ENCODE measurements around the gene PARG.
"Not testable (repeated sequence)": the region's sequence is repeated elsewhere in the genome, so short reads cannot be mapped to it uniquely, and the experiment has no call there.

PARG gene

DNA sequence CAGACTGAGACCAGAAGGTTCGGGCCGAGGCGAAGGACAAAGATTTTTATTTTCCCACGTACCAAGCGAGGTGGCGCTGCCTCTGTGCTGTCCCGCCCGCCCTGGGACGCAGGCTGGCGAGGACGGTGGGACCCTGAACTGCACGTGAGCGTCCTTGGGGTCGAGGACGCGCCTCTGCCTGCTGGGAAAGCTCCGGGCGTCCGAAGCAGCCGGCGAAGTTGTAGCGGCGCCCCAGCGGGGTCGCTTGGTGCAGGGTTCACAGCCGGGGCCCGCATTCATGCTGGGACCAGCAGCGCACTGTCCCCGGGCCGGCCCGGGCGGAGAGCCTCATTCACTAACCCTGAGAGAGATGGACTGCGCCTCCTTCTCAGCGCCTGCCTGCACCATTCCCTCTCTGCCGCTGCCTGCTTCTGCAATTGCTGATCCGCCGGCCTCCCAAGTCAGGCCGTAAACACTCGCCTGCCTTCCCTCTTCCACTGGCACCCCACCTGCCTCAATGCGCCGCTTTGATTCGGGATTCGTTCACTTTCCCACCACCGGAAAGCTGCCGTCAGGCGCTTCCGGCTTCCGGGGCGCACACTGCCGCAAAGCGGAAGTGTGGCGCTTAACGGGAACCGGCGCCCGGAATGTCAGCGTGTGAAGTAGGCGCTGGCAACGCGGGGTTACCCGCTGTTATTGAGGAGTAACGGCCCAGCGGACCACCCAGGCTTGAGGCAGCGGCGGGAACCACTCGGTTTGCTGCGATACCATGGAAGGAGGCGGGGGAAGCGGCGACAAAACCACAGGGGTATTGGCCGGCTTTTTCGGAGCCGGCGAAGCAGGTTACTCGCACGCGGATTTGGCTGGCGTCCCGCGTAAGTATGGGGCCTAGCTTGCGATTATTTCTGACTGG, at the start of gene PARG, which contains the start of gene TIMM23B:
PARG (minus strand) TSS at position 581 of the 892 bp plus-strand sequence; CDS start at position 279, 302 bp downstream.
TIMM23B (plus strand) TSS at position 607 of the 892 bp plus-strand sequence; CDS start at position 749, 142 bp downstream.
- DNase-seq, result peak; percentile 71 to 85 (median 76)

DNA sequence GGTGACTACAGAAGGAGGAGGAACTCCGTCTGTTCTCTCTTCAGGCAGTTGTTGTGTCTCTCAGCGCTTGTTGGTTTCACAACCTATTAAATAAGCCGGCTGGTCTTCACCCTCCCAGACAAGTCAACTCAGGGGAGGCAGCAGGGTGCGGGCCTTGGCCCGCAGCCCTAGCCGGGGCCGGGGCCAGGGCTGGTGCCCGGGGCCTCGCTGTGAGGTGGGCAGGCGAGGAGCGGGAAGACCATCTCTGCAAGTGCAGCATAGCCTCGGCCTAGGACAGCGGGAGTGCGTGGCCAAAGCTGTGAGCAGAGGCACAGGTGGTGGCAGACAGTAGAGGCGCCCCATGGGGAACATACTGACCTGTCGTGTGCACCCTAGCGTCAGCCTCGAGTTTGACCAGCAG, 46.5 kb upstream of the PARG start, which contains the start of gene AGAP6:
AGAP6 (plus strand) TSS at position 31 of the 400 bp plus-strand sequence; CDS start at position 341, 310 bp downstream.
- not testable (repeated sequence) for DNase-seq

DNA sequence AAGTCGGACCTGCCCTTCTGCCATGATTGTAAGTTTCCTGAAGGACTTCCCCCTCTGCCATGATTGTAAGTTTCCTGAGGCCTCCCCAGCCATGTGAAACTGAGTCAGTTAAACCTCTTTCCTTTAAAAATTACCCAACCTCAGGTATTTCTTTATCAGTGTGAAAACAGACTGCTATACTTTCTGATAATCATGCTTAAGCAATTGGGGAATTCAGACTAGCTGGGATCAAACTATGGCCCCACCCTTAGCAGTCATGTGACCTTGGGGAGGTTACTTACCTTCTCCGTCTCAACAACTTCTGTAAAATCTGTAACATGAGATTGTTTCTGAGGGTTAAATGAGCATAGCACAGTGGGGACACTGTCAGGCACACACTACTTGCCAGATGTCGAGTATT, 45.4 kb upstream of the PARG start:
- DNase-seq, result not testable (repeated sequence)

DNA sequence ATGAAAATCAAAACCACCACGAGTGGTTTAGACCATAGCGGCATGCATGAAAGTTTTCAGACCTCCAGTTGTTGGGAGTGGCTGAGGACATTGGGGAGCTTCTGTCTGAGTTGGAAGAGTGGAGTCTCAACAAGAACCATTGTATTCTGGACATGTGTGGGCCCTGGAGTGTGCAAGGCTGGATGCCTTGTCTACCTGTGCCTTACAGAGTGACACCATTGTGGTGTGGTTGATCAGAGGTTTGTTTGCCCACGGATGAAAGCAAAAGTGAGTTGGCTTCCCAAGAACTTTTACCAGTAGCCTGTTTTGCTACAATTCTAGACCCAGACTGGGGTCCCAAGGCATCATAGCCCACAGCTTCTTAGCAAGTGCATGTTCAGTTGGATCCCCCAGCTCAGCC, 35.9 kb upstream of the PARG start:
- DNase-seq, result not testable (repeated sequence)

DNA sequence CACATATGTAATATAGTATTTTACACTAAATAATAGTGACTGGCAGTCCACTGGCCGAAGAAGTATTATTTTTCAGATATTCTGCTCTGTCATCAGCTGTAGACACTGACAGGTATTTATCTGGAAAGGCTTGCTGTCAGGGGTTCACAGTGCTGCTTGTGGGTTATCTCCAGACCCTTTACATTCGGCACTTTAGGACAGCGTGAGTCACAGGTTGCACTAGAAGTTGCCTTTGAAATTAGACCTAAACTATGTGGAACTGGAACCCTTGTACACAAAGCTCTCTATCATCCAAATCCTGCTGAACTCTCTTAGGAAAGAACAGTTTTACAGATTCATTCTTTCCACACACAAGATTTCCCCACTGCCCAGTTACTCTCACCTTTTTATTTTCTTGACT, 30.3 kb upstream of the PARG start:
- DNase-seq, result not testable (repeated sequence)

DNA sequence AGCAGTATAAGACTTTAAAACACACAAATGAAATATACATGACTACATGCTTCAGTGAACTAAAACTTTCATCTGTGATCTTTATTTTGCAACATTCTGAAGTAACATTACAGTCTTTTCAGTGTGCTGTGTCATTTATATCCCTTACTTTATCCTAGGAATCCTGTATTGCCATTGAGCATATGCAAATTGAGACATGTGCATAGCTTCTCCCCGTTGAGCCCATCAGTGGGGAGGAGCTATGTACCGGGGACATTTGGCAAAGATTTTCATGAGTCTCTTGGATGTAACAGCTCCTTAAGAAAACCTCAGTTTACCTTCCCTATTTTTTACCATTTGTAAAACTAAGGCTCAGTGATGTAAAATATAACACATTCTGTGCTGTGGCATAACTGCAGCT, 29.6 kb upstream of the PARG start:
- not testable (repeated sequence) for DNase-seq

DNA sequence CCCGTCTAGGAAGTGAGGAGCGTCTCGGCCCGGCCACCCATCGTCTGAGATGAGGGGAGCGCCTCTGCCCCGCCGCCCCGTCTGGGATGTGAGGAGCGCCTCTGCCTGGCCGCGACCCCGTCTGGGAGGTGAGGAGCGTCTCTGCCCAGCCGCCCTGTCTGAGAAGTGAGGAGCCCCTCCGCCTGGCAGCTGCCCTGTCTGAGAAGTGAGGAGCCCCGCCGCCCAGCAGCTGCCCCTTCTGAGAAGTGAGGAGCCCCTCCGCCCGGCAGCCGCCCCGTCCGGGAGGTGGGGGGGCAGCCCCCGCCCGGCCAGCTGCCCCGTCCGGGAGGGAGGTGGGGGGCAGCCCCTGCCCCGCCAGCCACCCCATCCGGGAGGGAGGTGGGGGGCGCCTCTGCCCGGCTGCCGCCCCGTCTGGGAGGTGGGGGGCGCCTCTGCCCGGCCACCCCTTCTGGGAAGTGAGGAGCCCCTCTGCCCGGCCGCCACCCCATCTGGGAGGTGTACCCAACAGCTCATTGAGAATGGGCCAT, 28.6 kb upstream of the PARG start:
- DNase-seq, result not testable (repeated sequence)

DNA sequence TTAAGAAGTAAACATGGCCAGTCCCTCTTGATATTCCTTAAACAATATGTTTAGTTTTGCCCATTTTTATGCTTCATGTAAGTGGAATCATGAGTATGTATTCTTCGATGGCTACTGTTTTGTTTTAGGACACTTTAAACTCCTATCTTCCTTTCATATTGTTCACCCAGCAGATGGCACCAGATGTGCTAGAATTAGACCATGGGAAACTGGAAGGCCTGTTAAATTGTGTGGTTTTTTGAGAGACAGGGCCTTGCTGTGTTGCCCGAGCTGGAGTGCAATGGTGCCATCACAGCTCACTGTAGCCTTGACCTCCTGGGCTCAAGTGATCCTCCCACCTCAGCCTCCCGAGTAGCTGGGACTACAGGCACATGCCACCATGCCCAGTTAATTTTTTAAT, 11.3 kb upstream of the PARG start:
- DNase-seq, result not testable (repeated sequence)

DNA sequence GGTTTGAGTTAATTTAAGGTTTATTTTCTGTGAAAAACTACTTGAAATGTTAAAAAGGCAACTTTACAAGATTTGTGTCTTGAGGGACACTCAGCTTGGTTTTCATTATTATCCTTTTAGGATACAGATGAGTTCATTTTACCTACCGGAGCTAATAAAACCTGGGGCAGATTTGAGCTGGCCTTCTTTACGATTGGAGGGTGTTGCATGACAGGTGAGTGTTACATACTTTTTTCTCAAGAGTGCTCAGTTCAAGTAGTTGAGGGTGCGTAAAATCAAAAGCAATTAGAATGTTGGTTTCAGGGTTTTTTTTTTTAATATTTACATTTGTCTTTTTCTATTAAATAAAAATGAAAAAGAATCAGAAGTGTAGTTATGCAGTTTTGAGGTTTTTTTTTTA, 10.2 kb upstream of the PARG start:
- DNase-seq, result not testable (repeated sequence)

DNA sequence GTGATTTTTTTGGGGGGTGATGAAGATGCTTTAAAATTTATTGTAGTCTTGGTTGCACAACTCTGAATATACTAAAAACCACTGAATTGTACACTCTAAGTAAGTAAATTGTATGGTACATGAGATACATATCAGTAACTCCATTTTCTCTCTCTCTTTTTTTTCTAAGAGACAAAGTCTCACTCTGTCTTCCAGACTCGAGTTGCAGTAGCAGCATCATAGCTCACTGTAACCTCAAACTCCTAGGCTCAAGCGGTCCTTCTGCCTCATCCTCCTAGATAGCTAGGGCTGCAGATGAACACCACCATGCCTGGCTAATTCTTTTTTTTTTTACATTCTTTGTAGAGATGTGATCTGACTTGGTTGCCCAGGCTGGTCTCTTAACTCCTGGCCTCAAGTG, 6.9 kb upstream of the PARG start:
- DNase-seq, result not testable (repeated sequence)

DNA sequence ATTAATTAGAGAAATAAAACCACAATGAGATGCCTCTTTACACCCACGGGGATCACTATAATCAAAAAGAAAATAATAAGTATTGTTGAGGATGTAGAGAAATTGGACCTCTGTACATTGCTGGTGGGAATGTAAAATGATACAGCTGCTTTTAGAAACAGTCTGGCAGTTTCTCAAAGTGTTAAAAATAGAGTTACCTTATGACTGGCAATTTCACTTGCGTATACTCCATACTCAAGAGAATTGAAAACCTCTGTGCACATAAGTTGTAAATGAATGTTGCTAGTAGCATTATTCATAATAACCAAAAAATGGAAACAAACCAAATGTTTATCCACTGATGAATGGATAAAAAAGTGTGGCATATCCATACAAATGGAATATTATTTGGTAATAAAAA, 6.3 kb upstream of the PARG start:
- DNase-seq, result not testable (repeated sequence)

DNA sequence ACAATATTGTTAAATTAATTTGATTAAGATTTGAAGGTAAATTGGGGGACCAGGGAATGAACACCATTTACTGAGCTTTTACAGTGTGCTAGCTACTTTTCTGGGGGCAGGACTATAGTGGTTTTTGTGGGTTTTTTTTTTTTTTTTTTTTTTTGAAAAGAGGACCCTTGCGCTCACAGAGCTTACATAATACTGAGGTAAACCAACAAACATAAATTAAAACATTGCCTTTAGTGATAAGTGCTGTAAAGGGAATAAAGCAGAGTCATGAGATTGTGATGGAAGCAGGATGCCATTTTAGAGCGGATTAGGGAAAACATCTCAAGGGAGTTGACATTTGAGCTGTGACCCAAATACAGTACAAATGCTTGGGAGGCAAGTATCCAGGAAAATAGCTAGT, 1.8 kb upstream of the PARG start:
- not testable (repeated sequence) for DNase-seq

DNA sequence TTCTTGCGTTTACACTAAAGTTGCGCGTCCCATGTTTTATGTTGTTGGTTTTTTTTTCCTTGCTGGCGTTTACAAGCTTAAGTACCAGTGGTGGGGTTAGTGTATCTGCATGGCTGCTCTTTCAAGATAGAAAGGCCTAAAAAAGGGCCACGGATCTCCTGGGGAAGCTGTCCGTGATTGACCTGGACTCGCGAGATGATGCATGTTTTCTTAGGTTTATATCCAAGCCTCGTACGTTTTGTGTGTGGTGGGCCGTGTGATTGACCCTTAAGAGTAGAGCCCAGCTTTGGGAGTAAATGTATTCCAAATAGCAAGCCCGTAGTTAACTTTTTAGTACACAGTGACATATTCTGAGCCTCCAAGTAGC, 495 bp upstream of the PARG start:
- DNase-seq, result not testable (repeated sequence)

DNA sequence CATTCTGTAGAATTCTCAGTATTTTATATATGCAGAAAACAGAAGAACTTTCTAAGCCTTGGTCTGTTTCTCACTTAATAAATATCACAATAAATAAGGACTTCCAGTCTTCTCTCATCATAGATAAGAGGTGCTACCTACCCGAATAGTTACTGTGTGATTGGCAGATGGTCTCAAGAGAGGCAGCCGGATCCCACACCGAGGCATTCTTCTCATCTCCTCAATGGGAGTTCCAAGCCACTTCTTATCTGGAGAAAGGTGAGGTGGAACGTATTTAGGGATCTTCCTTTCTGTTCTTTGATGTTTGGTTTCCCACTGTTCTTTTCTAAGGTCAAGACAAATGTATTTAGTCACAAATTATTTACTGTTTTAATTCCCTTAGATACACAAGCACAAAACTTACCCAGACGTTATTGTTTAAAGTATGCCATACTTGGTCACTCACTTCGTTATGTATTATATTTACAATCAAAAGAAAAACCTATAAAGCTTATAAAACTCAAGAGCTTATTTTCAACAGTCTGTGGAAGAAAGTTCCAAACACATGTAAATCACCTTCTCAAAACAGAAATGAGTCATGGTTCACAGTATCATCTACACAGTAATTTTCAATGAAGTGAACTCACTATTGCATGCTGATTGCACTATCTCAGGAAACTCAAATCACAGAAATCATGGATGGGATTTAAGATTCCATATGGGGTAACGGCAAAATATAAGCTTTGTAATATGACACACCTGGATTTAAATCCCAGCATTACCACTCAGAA, 9.7 kb downstream of the PARG start:
- not testable (repeated sequence) for DNase-seq

DNA sequence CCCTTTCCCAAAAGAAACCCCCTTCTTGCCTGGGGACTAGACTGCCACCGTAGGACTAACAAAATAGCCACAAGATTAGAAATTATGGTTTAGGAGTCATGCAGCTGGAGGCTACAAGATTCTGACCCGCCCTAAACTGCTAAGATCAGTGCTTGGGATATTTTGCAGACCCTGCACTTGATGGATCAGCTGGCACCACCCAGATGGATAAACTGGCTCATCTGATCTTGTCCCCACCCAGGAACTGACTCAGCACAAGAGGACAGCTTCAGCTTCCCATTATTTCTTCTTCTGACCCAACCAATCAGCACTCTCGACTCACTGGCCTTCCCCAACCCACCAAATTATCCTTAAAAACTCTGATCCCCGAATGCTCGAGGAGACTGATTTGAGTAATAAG, 10.6 kb downstream of the PARG start:
- DNase-seq, result not testable (repeated sequence)

DNA sequence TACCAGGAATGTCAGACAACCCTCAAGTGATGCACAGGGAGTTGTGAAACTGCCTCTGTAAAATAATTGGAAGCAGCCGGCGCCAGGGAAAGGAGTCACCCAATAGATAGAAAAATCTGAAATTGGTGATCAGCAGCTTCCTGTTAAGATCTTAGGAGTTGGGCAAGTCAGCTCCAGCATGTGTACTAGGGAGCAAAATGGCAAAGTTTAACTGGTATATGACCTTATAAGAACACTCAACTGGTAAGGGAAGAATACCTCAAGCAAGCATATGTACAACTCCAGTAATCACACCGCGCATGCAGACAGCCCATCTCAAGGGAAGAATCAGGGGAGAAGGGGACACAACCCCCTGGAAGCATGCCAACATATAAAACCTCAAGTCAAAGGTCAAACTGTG, 18.3 kb downstream of the PARG start:
- not testable (repeated sequence) for DNase-seq

DNA sequence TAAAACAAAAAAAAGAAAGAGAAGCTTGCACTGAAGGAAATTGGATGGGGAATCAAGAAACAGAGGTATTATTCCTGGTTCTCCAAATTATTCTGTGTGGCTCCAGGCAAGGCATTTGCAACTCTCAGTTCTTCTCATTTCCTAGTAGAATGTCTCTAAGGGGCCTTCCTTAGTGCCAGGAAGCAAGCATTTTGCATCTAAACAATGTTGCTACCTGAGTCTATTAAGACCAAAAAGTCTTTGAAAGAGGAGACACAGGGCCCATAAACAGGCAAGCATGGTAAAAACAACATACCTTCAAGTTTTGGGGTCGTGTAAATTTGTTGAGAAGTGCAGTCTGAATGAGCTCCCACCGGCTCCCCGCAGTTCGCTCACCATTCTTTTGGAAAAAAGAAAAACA, 19.8 kb downstream of the PARG start:
- not testable (repeated sequence) for DNase-seq

DNA sequence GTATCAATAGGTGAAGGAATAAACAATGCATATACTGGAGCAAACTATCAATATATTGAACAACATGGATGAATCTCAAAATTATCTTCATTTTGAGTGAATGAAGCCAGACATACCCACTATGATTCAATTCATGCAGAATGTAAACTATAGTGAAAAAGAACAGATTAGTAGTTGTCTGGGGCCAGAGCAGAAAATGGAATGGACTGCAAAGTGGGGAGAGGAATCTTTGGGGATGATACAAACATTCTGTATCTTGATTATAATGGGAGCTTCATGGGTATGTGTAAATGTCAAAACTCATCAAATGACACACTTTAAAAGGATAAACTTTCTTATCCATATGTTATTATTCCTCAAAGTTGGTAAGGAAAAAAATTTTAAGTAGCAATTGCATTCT, 23.9 kb downstream of the PARG start:
- not testable (repeated sequence) for DNase-seq

DNA sequence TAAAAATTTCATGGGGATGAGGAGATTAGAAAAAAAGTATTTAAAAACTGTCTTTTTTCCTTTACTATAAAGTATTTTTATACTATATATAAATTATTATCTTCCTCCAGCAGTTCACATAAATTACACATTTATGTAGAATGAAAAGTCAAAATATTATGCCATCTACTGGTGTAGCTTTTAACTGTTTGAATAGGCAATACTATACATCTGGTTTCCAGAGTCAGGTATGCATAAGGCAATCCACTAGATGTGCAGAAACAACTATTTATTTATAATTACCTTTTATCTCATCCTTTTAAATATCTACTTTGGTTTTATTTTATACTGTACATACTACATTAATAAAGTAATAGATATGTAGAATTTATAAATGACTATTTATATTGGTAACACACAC, 25.4 kb downstream of the PARG start:
- not testable (repeated sequence) for DNase-seq

DNA sequence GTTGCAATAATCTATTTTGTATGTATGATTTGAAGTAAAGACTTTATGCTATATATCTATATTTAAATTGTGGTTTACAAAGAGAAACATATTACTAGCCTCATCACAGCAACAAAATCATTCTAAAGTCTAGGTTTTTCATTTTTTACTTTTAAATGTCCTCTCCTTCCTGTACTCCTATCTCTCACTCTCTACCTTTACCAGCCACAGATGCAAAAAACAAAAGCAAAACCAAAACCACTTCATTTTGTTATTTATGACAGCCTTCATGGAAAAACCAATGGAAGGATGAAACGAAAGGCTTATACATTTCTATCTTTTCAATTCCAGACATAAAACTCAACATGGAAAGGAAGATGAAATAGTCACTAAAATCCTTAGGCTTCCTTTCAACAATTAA, 31.5 kb downstream of the PARG start:
- DNase-seq, result not testable (repeated sequence)

DNA sequence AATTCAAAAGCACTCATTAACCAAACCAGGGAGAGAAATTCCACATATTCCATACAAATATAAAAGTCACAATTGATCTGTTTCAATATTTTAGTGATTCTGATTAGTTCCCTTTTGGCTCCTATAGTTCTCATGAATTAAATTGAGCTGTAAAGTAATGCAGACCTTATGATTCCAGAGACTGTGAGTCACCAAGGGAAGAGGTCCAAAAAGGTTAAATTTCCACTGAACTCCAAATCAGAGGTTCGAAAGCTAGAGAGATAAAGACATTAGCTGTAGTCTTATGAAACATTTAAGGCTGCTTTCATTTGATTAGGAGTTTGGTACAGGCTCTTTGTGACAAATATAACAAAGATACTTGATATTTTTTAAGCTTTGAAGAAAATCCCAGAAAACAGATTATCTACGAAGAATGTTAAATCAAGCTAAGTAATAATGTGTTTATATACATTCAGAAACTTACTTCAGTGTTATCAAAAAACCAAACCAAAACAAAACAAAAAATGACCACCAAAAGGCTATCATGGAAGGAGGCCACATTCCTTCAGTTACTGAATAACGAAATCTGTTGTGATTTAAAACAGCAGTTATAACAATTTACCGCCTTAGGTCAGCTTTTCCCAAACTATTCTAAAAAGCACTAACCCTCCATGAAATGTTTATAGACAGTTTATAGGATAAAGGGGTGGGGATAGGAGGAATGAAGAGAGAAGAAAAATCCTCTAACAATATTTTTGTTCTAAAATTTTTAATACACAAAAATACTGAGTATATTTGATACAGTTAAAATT, 33.3 kb downstream of the PARG start:
- not testable (repeated sequence) for DNase-seq

DNA sequence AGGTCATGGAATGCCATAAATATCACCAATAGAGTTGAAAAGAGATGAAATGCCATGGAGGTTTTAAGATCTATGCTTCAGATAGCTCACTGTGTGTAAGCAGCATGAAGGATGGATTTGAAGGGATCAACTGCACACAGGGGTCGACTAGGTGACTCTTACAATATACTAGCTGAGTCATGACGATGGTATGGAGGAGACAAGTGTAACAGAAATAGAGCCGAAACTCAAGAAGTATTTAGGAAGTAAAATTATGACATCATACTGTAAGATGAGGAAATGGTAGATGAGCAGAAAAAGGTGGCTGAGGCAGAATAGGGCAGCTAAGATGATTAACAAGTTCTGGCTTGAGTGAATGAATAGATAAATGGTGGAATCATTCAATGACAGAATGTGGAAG, 38.0 kb downstream of the PARG start:
- not testable (repeated sequence) for DNase-seq
